ENCODE measurements around the gene SPATS1.

Gene SPATS1

DNA sequence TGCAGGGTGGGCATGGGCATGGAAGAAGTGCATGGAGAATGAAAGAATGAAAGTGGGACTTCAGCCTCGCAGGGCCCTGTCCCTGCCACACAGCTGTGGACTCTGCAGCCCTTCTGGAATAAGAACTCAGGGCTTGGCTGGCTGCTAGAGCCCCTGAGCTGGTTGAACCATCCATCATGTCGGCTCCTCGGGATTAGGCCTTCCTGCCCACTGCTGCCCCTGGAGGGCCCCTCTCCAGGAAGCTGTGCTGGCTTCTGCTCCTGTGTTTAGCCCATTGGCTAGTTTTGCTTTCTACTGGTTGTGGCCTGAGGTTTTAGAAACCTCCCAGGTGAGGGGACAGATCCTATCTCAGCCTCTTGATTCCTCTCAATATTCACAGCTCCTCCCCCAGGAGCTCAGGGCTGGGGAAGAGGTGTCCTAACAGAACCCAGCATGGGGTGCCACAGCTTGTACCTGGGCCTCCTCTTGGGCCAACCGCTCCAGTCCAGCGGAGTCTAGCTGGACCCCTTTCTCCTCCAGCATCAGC, 37.2 kb upstream of the SPATS1 start:
- TF ChIP-seq, protein P1, sequence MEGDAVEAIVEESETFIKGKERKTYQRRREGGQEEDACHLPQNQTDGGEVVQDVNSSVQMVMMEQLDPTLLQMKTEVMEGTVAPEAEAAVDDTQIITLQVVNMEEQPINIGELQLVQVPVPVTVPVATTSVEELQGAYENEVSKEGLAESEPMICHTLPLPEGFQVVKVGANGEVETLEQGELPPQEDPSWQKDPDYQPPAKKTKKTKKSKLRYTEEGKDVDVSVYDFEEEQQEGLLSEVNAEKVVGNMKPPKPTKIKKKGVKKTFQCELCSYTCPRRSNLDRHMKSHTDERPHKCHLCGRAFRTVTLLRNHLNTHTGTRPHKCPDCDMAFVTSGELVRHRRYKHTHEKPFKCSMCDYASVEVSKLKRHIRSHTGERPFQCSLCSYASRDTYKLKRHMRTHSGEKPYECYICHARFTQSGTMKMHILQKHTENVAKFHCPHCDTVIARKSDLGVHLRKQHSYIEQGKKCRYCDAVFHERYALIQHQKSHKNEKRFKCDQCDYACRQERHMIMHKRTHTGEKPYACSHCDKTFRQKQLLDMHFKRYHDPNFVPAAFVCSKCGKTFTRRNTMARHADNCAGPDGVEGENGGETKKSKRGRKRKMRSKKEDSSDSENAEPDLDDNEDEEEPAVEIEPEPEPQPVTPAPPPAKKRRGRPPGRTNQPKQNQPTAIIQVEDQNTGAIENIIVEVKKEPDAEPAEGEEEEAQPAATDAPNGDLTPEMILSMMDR (IDR thresholded peaks at IDR 0.05; ENCODE audit: low read length), result no peak
- TF ChIP-seq EZH2 (IDR thresholded peaks at IDR 0.05; ENCODE audit: borderline replicate concordance, low read length), result no peak
- Histone ChIP-seq H3K9me3 (ENCODE audit: low read length) (no peaks in the 10 kb centered on the region), H4K20me1 (ENCODE audit: insufficient read depth, low read length) (no peaks in the 10 kb centered on the region), H2AFZ (ENCODE audit: low read length) (no peak overlapping the region), H3K9ac (ENCODE audit: low read length) (no peak overlapping the region), H3K9me2 (ENCODE audit: low read depth, low read length) (no peaks in the 10 kb centered on the region), H3F3A (ENCODE audit: insufficient read depth, low read length) (no peaks in the 10 kb centered on the region), H3K27me3 (ENCODE audit: insufficient read depth, low read length) (no peaks in the 10 kb centered on the region), H3K27ac (ENCODE audit: low read depth, low read length, poor library complexity, severe bottlenecking) (no peak overlapping the region), H3K36me3 (ENCODE audit: insufficient read depth, low read length) (peaks cover 85% of the 10 kb centered on the region), H3K4me3 (ENCODE audit: low read depth, low read length, poor library complexity, severe bottlenecking) (no peak overlapping the region), H3K4me2 (ENCODE audit: low read length) (no peak overlapping the region), H3K79me2 (ENCODE audit: insufficient read depth, low read length) (no peaks in the 10 kb centered on the region), H3K4me1 (ENCODE audit: insufficient read depth, low read length, severe bottlenecking) (no peaks in the 10 kb centered on the region)

DNA sequence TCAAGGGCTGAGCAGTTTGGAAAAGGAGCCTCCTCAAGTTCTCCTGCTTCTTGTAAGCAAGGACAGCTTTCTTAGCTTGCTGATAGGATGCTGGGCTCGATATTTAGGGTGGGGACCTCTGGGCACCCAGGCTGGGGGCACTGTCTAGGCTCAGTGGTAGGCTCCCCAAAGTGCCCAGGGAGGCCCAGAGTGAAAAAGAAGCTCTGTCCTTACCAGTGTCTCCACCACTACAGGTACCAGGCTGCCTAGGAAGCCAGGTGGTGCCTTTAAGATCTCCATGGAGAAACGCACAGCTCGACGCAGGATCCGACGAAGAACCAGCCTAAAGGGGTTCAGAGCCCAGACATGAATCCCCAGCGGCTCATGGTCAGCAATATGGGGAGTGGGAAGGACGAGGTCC, 35.7 kb upstream of the SPATS1 start:
- Histone ChIP-seq H3K36me3 (ENCODE audit: insufficient read depth, low read length) (peaks cover 86% of the 10 kb centered on the region), H3F3A (ENCODE audit: insufficient read depth, low read length) (no peaks in the 10 kb centered on the region), H3K9me3 (ENCODE audit: low read length) (no peaks in the 10 kb centered on the region), H3K4me2 (ENCODE audit: low read length) (no peak overlapping the region), H3K9me2 (ENCODE audit: low read depth, low read length) (no peaks in the 10 kb centered on the region), H2AFZ (ENCODE audit: low read length) (no peak overlapping the region), H3K79me2 (ENCODE audit: insufficient read depth, low read length) (no peaks in the 10 kb centered on the region), H3K4me3 (ENCODE audit: low read depth, low read length, poor library complexity, severe bottlenecking) (no peak overlapping the region), H3K9ac (ENCODE audit: low read length) (no peak overlapping the region), H3K27me3 (ENCODE audit: insufficient read depth, low read length) (no peaks in the 10 kb centered on the region), H3K27ac (ENCODE audit: low read depth, low read length, poor library complexity, severe bottlenecking) (no peak overlapping the region), H4K20me1 (ENCODE audit: insufficient read depth, low read length) (no peaks in the 10 kb centered on the region), H3K4me1 (ENCODE audit: insufficient read depth, low read length, severe bottlenecking) (peaks cover 2% of the 10 kb centered on the region)
- TF ChIP-seq, protein P1 (IDR thresholded peaks at IDR 0.05; ENCODE audit: low read length), result no peak

DNA sequence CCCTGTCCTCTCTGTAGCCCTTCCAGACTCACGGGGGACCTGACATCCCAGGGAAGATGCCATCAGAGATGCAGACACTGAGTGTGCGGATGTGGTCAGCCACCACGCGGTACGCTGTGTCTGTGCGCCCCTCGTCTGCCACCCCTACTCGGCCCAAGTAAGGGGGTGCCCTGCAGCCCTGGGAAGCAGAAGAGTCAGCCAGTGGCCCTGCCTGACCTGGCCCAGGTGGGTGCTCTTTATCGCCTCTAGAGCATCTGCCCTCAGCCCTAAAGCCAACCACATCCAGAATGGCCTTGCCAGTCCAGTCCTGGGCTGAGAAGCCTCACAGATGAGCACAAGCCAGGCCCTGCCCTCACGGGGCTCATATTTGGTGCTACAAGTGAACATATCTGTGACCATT, 35.2 kb upstream of the SPATS1 start:
- no peaks in the 10 kb centered on the region for H4K20me1 ChIP-seq (ENCODE audit: insufficient read depth, low read length)
- no peaks in the 10 kb centered on the region for H3F3A ChIP-seq (ENCODE audit: insufficient read depth, low read length)
- H3K9me2 ChIP-seq (ENCODE audit: low read depth, low read length), result no peaks in the 10 kb centered on the region
- no peak overlapping the region for H3K4me2 ChIP-seq (ENCODE audit: low read length)
- TF ChIP-seq, protein P1 (IDR thresholded peaks at IDR 0.05; ENCODE audit: low read length), result no peak
- TF ChIP-seq EZH2 (IDR thresholded peaks at IDR 0.05; ENCODE audit: borderline replicate concordance, low read length), result no peak
- peaks cover 86% of the 10 kb centered on the region for H3K36me3 ChIP-seq (ENCODE audit: insufficient read depth, low read length)
- H3K9ac ChIP-seq (ENCODE audit: low read length), result no peak overlapping the region
- no peak overlapping the region for H3K27ac ChIP-seq (ENCODE audit: low read depth, low read length, poor library complexity, severe bottlenecking)
- no peak overlapping the region for H2AFZ ChIP-seq (ENCODE audit: low read length)
- no peak overlapping the region for H3K4me3 ChIP-seq (ENCODE audit: low read depth, low read length, poor library complexity, severe bottlenecking)
- H3K27me3 ChIP-seq (ENCODE audit: insufficient read depth, low read length), result no peaks in the 10 kb centered on the region
- no peaks in the 10 kb centered on the region for H3K9me3 ChIP-seq (ENCODE audit: low read length)
- H3K79me2 ChIP-seq (ENCODE audit: insufficient read depth, low read length), result no peaks in the 10 kb centered on the region
- peaks cover 7% of the 10 kb centered on the region for H3K4me1 ChIP-seq (ENCODE audit: insufficient read depth, low read length, severe bottlenecking)
